NCI-H524 treated with DMSO at 0.1 percent for 48 hours (cell line): ENCODE measurements around the gene NUP133.
"Not testable (repeated sequence)": the region's sequence is repeated elsewhere in the genome, so short reads cannot be mapped to it uniquely, and the experiment has no call there.

Experiments
- DNase-seq: peaks from one replicate; lab custom pipeline; 2025; lab: John Stamatoyannopoulos, UW

NUP133 gene

DNA sequence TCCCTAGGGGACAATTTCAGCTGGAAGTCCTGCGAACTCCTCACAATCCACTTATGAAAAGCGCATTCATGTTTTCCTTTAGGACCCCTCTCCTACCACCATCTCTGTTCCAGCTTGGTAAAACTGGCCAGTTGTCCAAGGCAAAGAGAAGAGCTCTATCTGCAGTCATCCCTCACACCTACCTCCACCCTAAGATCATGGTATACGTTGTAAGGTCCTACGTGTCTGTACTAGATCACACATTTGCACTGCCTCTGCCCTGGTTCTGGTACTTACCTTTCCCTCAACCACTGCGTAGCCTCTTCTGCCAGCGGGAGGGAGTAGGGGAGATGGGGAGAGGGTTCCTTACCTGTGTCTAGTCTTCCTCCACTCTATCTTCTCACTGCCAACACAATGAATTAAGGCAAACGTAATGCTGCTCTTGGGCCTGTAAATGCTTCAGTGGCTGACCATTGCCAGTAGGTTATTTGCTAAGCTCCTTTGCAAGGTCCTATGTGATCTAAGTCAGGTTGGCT is 739 bp upstream of the NUP133 start:
- DNase-seq, result no peak

GRCh38 chr1:229507502-229507901 is 639 bp downstream of the NUP133 start:
- no peak for DNase-seq

GRCh38 chr1:229506633-229507032 is 1.5 kb downstream of the NUP133 start:
- DNase-seq, result no peak

GRCh38 chr1:229495782-229496181 is 12.4 kb downstream of the NUP133 start:
- no peak for DNase-seq

DNA sequence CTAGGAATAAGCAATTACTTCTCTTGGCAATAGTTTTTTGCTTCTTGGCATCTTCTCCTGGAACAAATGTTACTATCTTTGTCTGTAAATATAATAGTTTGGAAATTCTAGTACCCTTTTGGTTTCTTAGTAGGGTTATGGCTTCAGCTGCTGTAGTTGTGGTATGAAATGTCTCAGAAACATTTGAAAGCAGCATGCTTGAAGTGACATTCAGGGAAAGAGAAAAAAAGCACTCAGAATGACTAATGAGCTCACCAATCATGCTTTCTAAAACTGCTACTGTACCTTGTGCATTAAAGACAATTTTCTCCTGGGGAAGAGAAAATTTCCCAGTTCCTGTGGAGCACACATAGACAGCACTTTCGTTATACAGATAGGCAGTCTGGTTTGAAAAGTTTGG is 21.0 kb downstream of the NUP133 start:
- DNase-seq, result no peak

DNA sequence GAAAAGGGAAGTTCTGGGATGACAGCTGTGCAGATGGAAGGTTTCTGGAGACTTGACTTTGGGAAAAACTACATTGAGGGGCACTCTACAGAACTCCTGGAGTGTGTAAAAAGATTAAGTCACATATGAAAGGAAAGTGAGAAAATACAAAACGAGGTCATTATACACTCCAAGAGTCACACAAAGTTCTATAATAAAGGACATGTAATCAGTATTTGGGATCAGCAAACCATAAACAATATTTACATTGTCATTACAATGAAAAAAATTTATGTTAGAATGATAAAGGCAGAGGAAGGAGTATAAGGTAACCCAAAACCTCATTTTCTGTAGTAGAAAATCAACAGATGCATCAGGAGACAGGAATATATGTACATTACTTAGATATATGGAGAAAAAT is 22.8 kb downstream of the NUP133 start:
- no peak for DNase-seq

DNA sequence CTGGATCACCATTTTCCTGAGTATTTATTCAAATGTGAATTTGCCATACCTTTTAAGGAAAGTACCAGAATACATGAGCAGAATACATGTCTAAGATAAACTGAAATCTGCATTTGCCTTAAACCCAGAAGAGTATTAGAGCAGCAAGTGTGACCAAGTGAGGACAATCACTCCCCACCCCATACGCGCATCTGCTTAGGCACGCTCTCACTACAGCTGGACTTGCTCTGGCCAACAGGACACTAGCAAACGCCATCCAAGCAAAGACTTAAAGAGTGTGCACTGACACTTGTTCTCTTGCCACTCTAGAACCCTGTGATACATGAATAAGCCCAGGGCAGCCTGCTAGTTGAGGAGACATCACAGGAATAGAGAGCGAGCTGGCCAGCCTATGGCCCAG is 25.6 kb downstream of the NUP133 start:
- no peak for DNase-seq

DNA sequence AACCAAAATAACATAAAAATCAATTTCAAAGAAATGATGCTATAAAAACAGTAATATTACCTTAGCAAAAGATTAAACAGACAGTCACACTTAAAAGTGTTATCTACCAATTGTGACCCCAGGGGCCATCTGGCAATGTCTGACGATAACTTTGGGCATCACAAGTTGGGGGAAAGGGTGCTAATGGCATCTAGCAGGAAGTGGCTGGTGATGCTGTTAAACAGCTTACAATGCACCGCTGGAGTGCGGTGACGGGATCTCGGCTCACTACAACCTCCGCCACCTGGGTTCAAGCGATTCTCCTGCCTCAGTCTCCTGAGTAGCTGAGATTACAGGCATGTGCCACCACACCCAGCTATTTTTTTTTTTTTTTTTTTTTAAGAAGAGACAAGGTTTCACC is 27.6 kb downstream of the NUP133 start:
- DNase-seq, result no peak

DNA sequence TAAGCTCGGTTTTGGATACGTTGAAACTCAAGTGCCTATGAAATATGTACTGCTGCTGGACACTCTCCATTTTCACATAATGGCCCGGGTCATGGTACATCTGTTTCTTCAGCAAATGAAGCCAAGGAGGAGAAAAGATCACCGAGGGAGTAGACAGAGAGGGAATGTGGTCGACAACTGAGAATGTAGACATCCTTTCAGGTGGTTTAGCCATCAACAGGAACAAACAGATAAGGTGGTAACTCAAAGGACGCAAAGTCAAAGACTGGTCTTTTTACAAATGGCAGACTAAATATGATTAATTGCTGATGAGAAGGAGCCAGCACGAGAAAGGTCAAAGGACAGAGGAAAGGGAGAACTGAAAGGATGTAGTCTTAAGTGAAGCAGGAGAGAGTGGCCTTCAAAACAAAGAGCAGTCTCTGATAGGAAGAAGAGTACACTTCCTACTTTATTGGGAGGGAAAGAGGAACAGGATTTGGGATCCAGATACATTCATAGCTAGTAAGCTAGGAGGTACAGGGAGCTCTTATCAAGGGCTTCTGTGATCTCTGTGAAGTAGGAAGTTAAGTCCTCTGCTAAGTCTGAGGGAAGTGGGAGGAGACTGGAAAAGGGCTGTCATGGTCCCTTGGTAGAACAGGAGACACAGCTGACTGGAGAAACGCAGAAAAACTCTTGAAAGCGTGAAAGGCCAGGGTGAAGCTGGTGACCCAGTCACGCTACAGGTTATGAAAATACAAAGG is 28.3 kb downstream of the NUP133 start:
- no peak for DNase-seq

DNA sequence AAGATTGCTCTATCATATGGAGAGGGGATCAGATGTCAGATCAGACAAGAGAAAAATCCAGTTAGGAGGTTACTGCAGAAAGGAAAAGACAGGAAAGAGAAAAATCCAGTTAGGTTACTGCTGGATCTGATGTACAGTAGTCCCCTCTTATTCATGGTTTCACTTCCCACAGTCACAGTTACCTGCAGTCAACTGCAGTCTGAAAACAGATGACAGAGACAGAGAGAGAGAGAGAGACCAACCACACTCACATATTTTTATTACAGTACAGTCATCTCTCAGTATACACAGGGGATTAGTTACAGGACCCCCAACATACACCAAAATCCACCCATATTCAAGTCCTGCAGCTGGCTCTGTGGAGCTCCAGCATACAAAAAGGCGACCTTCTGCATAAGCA is 29.3 kb downstream of the NUP133 start:
- DNase-seq, result no peak

- not testable (repeated sequence) for DNase-seq
Observed at GRCh38 chr1:229475859-229476258, 32.3 kb downstream of the NUP133 start.

DNA sequence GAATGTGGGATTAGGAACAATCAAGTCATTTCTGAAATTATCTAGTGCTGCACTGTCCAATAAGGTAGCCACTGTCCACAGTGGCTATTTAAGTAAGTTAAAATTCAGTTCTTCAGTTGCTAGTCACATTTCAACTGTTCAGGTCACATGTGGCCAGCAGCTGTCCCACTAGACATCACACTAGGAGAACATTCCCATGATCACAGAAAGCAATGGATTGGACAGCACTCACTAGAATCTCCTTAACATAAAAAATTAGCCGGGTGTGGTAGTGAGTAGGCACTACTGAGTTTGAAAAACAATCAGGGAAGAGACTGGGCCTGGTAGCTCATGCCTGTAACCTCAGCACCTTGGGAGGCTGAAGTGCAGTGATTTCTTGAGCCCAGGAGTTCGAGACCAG is 33.6 kb downstream of the NUP133 start:
- DNase-seq, result no peak

DNA sequence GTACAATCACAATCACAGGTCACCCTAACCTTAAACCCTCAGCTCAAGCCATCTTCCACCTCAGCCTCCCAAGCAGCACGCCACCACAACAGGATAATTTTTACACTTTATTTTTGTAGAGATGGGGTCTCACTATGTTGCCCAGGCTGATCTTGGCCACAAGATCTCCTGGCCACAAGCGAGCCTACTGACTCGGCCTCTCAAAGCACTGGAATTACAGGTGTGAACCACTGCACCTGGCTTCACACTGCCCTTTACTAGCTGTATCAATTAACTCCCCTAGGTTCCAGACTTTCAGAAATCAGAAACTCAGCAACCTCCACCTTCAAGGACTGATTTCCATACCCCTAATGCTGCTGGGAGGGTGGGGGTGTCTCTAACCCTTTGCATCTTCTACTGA is 37.0 kb downstream of the NUP133 start:
- no peak for DNase-seq

DNA sequence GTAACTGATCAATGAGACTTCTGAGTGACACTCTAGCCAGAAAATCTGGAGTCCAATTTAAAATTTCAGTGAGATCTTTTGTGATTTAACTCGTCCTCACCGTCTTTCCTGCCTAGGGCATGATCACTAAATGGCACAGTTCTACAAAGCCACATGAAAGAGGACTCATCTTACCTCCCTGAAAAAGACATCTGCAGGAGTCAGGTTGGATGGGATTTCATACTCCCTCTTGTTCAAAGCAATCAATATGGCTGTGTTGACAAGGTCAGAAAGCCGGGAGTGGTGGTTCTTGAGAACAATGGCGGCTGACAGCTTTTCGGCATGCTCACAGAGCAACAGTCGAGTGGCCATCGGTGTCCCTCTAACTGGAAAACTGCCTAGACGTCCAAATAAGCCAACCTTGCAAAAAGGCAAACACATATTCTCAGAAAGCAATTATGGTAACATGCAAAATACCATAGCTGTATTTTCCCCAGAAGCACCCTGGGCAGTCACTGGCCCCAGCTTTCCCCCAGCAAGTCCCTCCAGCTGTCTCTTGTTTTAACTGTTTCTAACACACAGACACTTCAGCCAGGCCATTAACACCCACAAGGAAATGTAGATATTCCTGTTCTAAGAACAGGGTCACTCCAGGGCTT is 37.6 kb downstream of the NUP133 start:
- no peak for DNase-seq

DNA sequence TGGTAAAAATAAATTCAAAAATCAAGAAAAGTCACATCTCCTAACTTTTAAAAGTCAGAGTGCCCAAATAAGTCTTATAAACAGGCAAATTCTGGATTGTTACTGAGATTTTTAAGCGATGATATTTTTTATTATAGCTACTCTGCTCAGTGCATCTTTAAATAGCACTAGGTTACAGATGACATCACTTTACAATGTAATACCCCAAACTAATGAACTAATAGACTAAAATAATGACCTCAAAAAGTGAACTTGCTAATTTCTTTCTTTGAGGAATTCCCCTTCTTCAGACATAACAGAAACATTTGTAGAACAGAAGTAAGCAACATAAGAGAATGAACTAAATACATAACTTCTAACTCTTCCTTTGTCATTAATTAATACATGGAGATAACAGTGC is 41.3 kb downstream of the NUP133 start:
- DNase-seq, result no peak

DNA sequence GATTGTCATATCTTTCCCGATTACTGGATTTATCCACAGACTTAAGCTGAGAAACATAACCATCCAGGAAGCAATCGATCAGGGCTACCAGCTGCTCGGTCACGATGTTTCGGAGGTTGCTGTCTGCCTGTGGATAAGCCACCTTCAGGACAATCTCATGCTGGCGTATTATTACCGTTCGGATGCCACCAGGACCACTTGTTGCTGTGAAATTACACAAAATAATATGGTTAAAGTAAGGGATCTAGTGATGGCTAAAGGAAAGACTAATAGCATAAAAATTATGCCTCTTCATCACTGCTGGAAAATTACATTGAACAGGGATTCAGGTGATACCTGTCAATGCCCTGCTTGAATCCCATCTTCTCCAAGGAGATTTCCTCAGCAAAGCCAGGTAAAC is 43.5 kb downstream of the NUP133 start:
- no peak for DNase-seq

- no peak for DNase-seq
Observed at GRCh38 chr1:229461032-229461668, 47.0 kb downstream of the NUP133 start.

DNA sequence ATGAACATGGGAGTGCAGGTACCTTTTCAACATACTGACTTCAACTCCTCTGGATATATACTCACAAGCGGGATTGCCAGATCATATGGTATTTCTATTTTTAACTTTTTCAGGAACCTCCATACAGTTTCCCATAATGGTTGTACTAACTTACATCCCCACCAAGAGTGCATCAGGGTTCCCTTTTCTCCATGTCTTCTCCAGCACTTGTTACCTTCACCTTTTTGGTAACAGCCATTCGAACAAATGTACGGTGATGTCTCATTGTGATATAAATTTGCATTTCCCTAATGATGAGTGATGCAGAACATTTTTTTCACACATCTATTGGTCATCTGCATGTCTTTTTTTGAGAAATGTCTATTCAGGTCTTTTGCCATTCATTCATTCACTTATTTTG is 48.3 kb downstream of the NUP133 start:
- DNase-seq, result no peak

DNA sequence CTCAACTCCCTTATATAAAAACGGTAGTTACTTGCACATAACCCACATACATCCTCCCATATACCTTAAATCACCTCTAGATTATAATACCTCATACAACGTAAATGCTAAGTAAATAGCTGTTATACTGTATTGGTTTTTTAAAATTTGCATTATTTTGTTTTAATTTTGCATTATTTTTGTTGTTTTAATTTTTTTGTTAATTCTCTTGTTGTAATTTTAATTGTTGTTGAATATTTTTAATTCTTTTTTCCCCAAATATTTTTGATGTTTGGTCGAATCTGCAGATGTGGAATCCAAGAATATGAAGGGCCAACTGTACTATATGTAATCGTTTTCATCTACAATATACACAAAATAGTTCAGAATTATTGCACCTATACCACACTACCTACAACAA is 50.7 kb downstream of the NUP133 start:
- DNase-seq, result no peak

DNA sequence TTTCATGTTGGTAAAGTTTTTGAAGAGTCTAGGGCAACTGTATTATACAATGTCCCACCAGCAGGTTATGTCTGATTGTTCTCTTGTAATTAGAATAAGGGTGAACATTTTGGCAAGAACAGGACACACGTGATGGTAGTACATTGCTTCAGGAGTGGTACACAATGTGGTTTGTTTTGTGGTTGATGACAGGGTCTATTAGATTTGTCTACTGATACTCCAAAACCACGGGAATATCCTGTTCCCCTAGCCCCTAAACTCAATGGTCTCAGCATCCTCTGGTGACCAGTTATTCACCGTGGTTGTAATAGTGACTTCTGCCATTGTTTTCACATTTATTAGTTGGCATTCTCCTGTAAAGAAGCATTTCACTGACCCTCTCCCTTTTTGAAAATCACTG is 52.1 kb downstream of the NUP133 start:
- no peak for DNase-seq

DNA sequence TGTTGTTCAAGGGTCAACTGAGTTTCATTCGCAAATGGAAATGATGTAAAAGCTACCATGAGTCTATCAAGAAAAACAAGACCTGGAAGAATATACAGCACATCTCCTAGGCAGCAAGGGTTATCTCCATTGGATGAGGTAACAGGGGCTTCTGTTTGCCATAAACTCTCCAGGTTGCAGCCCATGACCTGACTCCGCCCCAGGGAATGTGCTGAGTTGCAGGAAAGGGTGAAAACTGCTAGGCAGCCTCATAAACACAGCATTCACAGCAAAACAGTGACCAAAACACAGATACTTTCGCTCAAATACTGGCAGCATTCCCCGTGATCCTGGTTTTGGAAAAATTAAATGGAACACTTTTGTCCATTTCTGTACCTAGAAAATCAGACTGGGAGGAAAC is 54.1 kb downstream of the NUP133 start:
- DNase-seq, result no peak

GRCh38 chr1:229452956-229453801 is 55.0 kb downstream of the NUP133 start:
- DNase-seq, result no peak
